Prostate gland (tissue), 2 donors: ENCODE measurements around the gene PLCB2. TPM values are rescaled to one million over a fixed set of nuclear protein-coding genes. Genes with fewer than 3 reads are reported as not detected.

Source experiments
- DNase-seq: peaks from one replicate; pipeline ENCODE4 v3.0.0-alpha.2; 2019; ENCODE audit warnings: low spot score
- H3K27ac ChIP-seq, 2 donors: fragments of 200-600 bp; sonication (generic); 2 replicates each; pipeline ENCODE4 v1.5.1; 2017 to 2019
- H3K27me3 ChIP-seq: fragments of 200-600 bp; sonication (generic); replicated peaks from 2 replicates; pipeline ENCODE4 v1.5.1; 2019; ENCODE audit not compliant: insufficient read depth
- H3K36me3 ChIP-seq, 2 donors: fragments of 200-600 bp; sonication (generic); 1 replicate in 1 of 2; 2 replicates in 1 of 2; pipeline versions ENCODE4 v1.5.1 to v1.8.1; 2017 to 2019
- H3K4me1 ChIP-seq: fragments of 200-600 bp; sonication (generic); replicated peaks from 2 replicates; pipeline ENCODE4 v1.5.1; 2019
- H3K4me3 ChIP-seq, 2 donors: fragments of 200-600 bp; sonication (generic); 2 replicates each; pipeline ENCODE4 v1.5.1; 2017 to 2019
- H3K9me3 ChIP-seq: fragments of 200-600 bp; sonication (generic); 2 replicates; pipeline ENCODE4 v1.5.1; 2017
- POLR2A ChIP-seq: fragments of 450-650 bp; IDR thresholded peaks from one replicate; pipeline ENCODE4 v1.6.1; 2016; ENCODE audit warnings: antibody characterized with exemption, mild to moderate bottlenecking
- POLR2AphosphoS5 ChIP-seq: sonication (generic); formaldehyde crosslinking; IDR thresholded peaks from one replicate; pipeline ENCODE4 v1.6.1; 2017; ENCODE audit warnings: antibody characterized with exemption
- WGBS: methylation state at CpG from one replicate; pipeline ENCODE4 v1.1.5; 2018; 5-methylcytosine and 5-hydroxymethylcytosine counted together
- intact Hi-C: fragments of 100-400 bp; cut with DNase I; formaldehyde crosslinking; loops from one replicate; pipeline ENCODE4 v1.14.2; 2022
- total RNA-seq, 2 donors: library from RNA; depleted of rRNA; stranded (reverse); fragments of >200 nt; gene quantifications; one replicate each; pipeline ENCODE4 v1.1.0, GENCODE V29; 2016
- TF ChIP-seq, protein P1 (sequence below), 4 experiments: fragments of 200-600 bp in 2 of 4; fragments of 450-650 bp in 2 of 4; sonication (generic) in 2 of 4; IDR thresholded peaks; 1 replicate in 3 of 4; 2 replicates in 1 of 4; pipeline ENCODE4 v1.5.1; 2016 to 2019; ENCODE audit warnings: antibody characterized with exemption in 4 of 4, mild to moderate bottlenecking in 2 of 4, moderate library complexity in 2 of 4

PLCB2 gene
- total RNA-seq, 2 donors from 2014 or later = 1.5 to 13.0 TPM

DNA sequence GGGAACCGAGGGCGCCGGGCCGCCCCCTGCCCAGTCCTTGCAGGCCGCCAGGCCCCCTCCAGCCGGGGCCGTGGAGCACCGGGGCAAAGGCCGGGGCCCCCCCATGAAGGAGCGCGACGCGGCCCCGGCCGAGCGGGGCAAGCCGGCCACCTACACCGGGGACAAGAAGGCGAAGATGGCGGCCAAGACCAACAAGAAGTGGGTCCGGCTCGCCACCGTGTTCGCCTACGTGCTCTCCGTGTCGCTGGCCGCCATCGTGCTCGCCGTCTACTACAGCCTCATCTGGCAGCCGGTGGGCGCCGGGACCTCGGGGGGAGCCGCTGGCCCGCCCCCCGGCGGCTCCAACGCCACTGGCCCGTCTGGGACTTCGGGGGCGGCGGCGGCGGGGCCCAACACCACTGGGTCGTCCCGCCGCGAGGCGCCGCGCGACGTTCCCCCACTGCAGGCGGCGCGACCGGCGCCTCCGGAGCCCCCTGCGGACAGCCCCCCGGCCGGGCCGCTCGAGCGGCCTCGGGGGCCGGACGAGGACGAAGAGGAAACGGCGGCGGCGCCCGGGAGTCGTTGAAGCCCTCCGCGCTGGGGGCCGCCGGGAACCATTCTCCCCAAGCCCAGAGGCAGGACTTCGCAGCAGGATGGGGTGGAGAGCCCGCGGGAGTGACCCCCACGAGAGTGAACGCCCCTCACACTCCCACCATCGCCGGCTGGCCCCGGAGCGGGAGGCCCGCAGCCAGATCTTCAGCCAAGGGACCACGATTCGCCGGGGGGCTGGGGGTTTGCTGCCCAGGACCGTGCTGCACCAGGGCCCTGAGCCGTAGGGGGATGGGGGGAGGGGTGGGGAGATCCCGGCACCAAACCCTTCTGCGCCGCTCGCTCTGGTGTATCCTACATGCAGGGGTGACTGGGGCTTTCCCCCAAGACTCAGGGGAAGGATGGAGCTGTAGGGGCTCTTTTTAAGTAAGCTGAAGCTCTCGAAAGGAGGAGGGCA lies 16.5 kb upstream of the PLCB2 start:
- no peak for DNase-seq
- peak overlapping the region; percentile 67 to 68 for H3K27ac ChIP-seq
- peak overlapping the region; percentile 70 to 77 for H3K4me3 ChIP-seq
- TF ChIP-seq POLR2A = no peak
- TF ChIP-seq POLR2AphosphoS5 = no peak
- TF ChIP-seq, protein P1, sequence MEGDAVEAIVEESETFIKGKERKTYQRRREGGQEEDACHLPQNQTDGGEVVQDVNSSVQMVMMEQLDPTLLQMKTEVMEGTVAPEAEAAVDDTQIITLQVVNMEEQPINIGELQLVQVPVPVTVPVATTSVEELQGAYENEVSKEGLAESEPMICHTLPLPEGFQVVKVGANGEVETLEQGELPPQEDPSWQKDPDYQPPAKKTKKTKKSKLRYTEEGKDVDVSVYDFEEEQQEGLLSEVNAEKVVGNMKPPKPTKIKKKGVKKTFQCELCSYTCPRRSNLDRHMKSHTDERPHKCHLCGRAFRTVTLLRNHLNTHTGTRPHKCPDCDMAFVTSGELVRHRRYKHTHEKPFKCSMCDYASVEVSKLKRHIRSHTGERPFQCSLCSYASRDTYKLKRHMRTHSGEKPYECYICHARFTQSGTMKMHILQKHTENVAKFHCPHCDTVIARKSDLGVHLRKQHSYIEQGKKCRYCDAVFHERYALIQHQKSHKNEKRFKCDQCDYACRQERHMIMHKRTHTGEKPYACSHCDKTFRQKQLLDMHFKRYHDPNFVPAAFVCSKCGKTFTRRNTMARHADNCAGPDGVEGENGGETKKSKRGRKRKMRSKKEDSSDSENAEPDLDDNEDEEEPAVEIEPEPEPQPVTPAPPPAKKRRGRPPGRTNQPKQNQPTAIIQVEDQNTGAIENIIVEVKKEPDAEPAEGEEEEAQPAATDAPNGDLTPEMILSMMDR (IDR thresholded peaks at IDR 0.05) = no peak
- H3K9me3 ChIP-seq = no peaks in the 10 kb centered on the region
- H3K27me3 ChIP-seq = no peaks in the 10 kb centered on the region
- H3K4me1 ChIP-seq = peaks cover 4% of the 10 kb centered on the region
- WGBS = 3% methylated on average over 85 of the region's 101 CpGs
- H3K36me3 ChIP-seq = no peaks in the 10 kb centered on the region
- intact Hi-C loops = loop anchor here (2.0 to 5.0 kb wide), 2 partner anchors 17 to 33 kb away; partner anchors contain the start of genes CCDC9B and DISP2

DNA sequence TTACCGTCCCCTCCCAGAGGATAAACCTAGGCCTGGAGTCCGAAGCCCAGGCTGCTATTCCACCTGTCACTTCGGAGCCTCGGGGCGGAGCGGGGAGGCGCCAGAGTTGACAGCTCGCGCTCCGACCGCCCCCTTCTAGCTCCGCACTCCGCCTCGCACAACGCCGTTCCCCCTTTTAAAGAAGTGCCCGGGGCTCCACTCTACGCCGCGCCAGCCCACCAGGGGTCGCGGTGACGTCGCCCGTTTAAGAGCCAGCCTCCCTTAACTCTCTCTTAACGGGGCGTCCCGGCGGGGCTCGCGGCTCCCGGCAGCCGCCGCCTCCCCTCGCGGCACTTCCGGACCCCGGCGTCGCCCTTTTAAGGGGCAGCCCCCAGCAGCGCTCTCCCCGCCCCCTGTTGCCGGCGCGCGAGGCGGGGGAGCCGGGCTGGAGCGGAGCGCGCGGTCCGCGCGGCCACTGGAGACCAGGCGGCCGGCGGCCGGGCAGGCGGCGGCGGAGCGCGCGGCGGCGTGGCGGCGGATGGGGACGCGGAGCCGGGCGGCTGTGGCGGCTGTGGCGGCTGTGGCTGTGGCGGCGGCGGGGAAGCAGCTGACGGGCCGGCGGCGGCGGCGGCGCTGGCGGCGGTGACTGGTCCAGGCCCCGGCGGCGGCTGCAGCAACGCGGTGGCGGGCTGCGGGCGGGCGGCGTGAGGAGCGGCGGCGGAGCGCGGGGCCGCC lies 15.7 kb upstream of the PLCB2 start, which contains the start of gene INAFM2:
Gene INAFM2, plus strand, starts transcription at position 454 of the 714 bp plus-strand sequence. CDS start 364 bp downstream, outside the sequence.
- Histone ChIP-seq H3K4me1 (peaks cover 4% of the 10 kb centered on the region), H3K27ac (peak within 1 kb of the TSS; percentile 67 to 69), H3K27me3 (no peaks in the 10 kb centered on the region), H3K9me3 (no peaks in the 10 kb centered on the region), H3K4me3 (peak within 1 kb of the TSS; percentile 70 to 77), H3K36me3 (no peaks in the 10 kb centered on the region)
- intact Hi-C loops = loop anchor here (2.0 to 5.0 kb wide), 2 partner anchors 17 to 34 kb away; partner anchors contain the start of genes CCDC9B and DISP2
- DNase-seq = peak; percentile 84
- WGBS = 1% methylated on average over 28 of the region's 103 CpGs
- TF ChIP-seq POLR2AphosphoS5 (peak; percentile 69), POLR2A (no peak)
- TF ChIP-seq, protein P1 (IDR thresholded peaks at IDR 0.05) = peak; percentile 57 to 88 (median 71)

DNA sequence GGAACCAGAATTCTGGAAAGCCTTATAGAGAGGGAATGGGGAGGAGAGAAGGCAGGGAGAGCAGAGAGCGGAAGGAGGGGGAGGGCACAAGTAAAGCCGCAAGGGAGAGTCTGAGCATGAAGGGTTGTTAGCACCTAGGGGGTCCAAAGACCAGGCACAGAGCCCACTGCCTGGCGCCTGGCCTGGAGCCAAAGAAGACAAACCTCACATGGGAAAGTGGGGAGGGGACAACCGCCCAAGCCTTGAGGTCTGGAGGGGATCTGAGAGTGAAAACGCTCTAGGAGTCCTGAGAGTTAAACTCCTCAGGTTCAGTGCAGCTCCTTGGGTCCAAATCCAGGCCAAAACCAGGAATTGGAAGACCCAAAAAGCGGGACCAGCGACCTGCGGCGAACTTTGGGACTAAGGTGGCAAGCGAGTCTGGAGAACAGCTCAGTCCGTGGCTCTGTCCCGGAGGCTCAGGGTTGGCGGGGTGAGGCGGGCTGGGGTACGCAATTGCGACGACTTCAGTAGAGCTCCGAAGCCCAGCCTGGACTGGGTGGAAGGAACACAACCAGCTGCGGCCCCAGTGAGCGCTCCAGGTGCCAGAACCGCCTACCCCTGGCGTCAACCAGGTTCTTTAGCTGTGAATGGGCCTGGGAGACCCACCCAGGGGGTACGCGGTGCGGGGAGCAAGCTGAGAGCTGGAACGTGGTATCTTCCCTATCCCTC lies 14.9 kb upstream of the PLCB2 start:
- Histone ChIP-seq H3K27ac (peak overlapping the region; percentile 58 to 69), H3K36me3 (no peaks in the 10 kb centered on the region), H3K27me3 (no peaks in the 10 kb centered on the region), H3K9me3 (no peaks in the 10 kb centered on the region), H3K4me3 (peak overlapping the region; percentile 70 to 77), H3K4me1 (peaks cover 4% of the 10 kb centered on the region)
- no peak for DNase-seq
- intact Hi-C loops = loop anchor here (2.0 to 5.0 kb wide), 2 partner anchors 18 to 35 kb away; partner anchors contain the start of genes CCDC9B and DISP2
- TF ChIP-seq POLR2AphosphoS5 = no peak
- no peak for TF ChIP-seq POLR2A
- TF ChIP-seq, protein P1 (IDR thresholded peaks at IDR 0.05) = no peak
- 47% methylated on average over 24 of the region's 26 CpGs for WGBS

DNA sequence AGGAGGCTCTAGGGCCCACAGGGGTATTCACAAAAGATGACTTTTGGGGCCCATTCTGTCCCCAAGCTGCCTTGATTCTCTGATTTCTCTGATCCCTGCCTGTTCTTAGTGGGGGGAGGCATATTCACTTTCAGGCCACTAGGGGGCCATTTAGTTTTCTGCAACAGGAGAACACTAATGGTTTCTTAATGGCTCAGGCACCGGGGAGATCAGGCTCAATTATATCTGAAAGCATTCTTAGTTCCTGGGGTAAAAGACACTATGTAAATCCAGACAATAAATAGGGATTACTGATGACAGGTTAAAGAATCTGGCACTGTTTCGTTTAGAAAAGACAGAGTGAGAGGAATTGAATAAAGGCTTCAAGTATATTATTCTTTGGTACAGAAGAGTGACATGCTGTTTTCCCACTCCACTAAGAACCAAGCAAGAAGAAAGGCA lies 13.2 kb upstream of the PLCB2 start:
- TF ChIP-seq POLR2AphosphoS5 (peak; percentile 50), POLR2A (no peak)
- TF ChIP-seq, protein P1 (IDR thresholded peaks at IDR 0.05) = peak; percentile 69 to 92 (median 84)
- Histone ChIP-seq H3K36me3 (no peaks in the 10 kb centered on the region), H3K4me1 (peaks cover 4% of the 10 kb centered on the region), H3K27me3 (no peaks in the 10 kb centered on the region), H3K27ac (no peak overlapping the region), H3K9me3 (no peaks in the 10 kb centered on the region), H3K4me3 (no peak overlapping the region)
- intact Hi-C loops = loop anchor here (5.0 kb wide), 1 partner anchor 36 kb away; the partner anchor contains the start of gene DISP2
- peak; percentile 70 for DNase-seq
- 1% methylated on average over 2 of the region's 2 CpGs for WGBS
